IMR-90 (cell line): ENCODE measurements around the gene GPR62. TPM values are rescaled to one million over a fixed set of nuclear protein-coding genes. Genes with fewer than 3 reads are reported as not detected.

Source experiments
- ATAC-seq: fragments of 200-7000 bp; cut with Tn5 transposase; 2 replicates; pipeline ENCODE4 v1.9.1; 2020; ENCODE audit warnings: low read depth, mild to moderate bottlenecking, moderate library complexity
- BruUV-seq: library from RNA; stranded (reverse); fragments of 400-500 nt; replicated peaks from 2 replicates; lab custom pipeline; 2021; lab: Mats Ljungman, UMichigan
- CTCF ChIA-PET: fragments of 300-600 bp; formaldehyde crosslinking; extraction: SDS; loops from one replicate; lab custom pipeline; 2021; ENCODE audit warnings: antibody characterized with exemption; lab: Yijun Ruan, JAX
- POLR2A ChIA-PET: fragments of 300-600 bp; sonication (Branson Sonifier 250); formaldehyde crosslinking; loops from one replicate; lab custom pipeline; 2022; ENCODE audit warnings: antibody characterized with exemption; ENCODE audit not compliant: unreplicated experiment; lab: Charles Lee
- DNase-seq: peaks from one replicate; pipeline ENCODE4 v3.0.0; 2013
- H2AFZ ChIP-seq: replicated peaks from 2 replicates; pipeline ENCODE3; 2013; ENCODE audit warnings: low read length, mild to moderate bottlenecking; ENCODE audit not compliant: poor library complexity
- H2AK5ac ChIP-seq: 2 replicates; pipeline ENCODE4 v1.6.1; 2013; ENCODE audit warnings: low read depth, low read length, inconsistent platforms
- H2AK9ac ChIP-seq: replicated peaks from 2 replicates; pipeline ENCODE3; 2013; ENCODE audit warnings: mild to moderate bottlenecking, low read depth, low read length, moderate library complexity; ENCODE audit not compliant: poor library complexity
- H2BK120ac ChIP-seq: 2 replicates; pipeline ENCODE4 v1.6.1; 2013; ENCODE audit warnings: low read depth, low read length, inconsistent platforms
- H2BK15ac ChIP-seq: 3 replicates; pipeline ENCODE4 v1.6.1; 2013; ENCODE audit warnings: low read depth, low read length, inconsistent platforms
- H2BK20ac ChIP-seq: 2 replicates; pipeline ENCODE4 v1.6.1; 2013; ENCODE audit warnings: low read depth, mild to moderate bottlenecking, inconsistent platforms, low read length, moderate library complexity
- H2BK5ac ChIP-seq: 2 replicates; pipeline ENCODE4 v1.6.1; 2013; ENCODE audit warnings: mild to moderate bottlenecking, low read depth, low read length, inconsistent platforms; ENCODE audit not compliant: poor library complexity, severe bottlenecking
- H3K14ac ChIP-seq: replicated peaks from 2 replicates; pipeline ENCODE4 v1.6.1; 2013; ENCODE audit warnings: low read depth, low read length, inconsistent platforms
- H3K18ac ChIP-seq: 2 replicates; pipeline ENCODE4 v1.6.1; 2013; ENCODE audit warnings: low read depth, low read length, control low read depth
- H3K23ac ChIP-seq: 2 replicates; pipeline ENCODE4 v1.6.1; 2013; ENCODE audit warnings: low read depth, low read length, inconsistent platforms
- H3K27ac ChIP-seq: 2 replicates; pipeline ENCODE4 v1.5.1; 2013; ENCODE audit warnings: mild to moderate bottlenecking, control low read depth, low read length; ENCODE audit not compliant: insufficient read depth
- H3K27me3 ChIP-seq: 2 replicates; pipeline ENCODE4 v1.6.1; 2013; ENCODE audit warnings: low read length; ENCODE audit not compliant: control insufficient read depth, insufficient read depth
- H3K36me3 ChIP-seq: 2 replicates; pipeline ENCODE4 v1.6.1; 2013; ENCODE audit warnings: low read length, mixed read lengths; ENCODE audit not compliant: control insufficient read depth, insufficient read depth
- H3K4ac ChIP-seq: 2 replicates; pipeline ENCODE4 v1.6.1; 2013; ENCODE audit warnings: low read depth, low read length, inconsistent platforms
- H3K4me1 ChIP-seq: 2 replicates; pipeline ENCODE4 v1.6.1; 2013; ENCODE audit warnings: low read length, mixed read lengths; ENCODE audit not compliant: control insufficient read depth, insufficient read depth
- H3K4me2 ChIP-seq: 2 replicates; pipeline ENCODE4 v1.6.1; 2013; ENCODE audit warnings: low read depth, mild to moderate bottlenecking, control low read depth, low read length, moderate library complexity
- H3K4me3 ChIP-seq: 2 replicates; pipeline ENCODE4 v1.5.1; 2013; ENCODE audit warnings: low read depth, mild to moderate bottlenecking, control low read depth, low read length, moderate library complexity; ENCODE audit not compliant: insufficient read depth
- H3K56ac ChIP-seq: 2 replicates; pipeline ENCODE4 v1.6.1; 2013; ENCODE audit warnings: low read length, inconsistent platforms; ENCODE audit not compliant: insufficient read depth; ENCODE audit errors: extremely low read depth
- H3K79me1 ChIP-seq, 2 experiments: 2 replicates each; pipeline ENCODE4 v1.6.1; 2013; ENCODE audit warnings: low read length in 2 of 2, inconsistent platforms in 1 of 2, low read depth in 1 of 2
- H3K9ac ChIP-seq: 2 replicates; pipeline ENCODE4 v1.6.1; 2013; ENCODE audit warnings: low read depth, low read length, control low read depth
- H3K9me1 ChIP-seq: 2 replicates; pipeline ENCODE4 v1.6.1; 2013; ENCODE audit warnings: low read length, inconsistent platforms; ENCODE audit not compliant: insufficient read depth
- H3K9me3 ChIP-seq: 2 replicates; pipeline ENCODE4 v1.6.1; 2013; ENCODE audit warnings: low read length; ENCODE audit not compliant: control insufficient read depth, insufficient read depth
- H4K20me1 ChIP-seq: 2 replicates; pipeline ENCODE4 v1.6.1; 2013; ENCODE audit warnings: low read length, inconsistent platforms; ENCODE audit not compliant: insufficient read depth
- H4K5ac ChIP-seq: 2 replicates; pipeline ENCODE4 v1.6.1; 2013; ENCODE audit warnings: mild to moderate bottlenecking, low read depth, low read length, control low read depth
- H4K8ac ChIP-seq, 2 experiments: 2 replicates each; pipeline ENCODE4 v1.6.1; 2013; ENCODE audit warnings: low read depth in 2 of 2, low read length in 2 of 2, control low read depth in 1 of 2, inconsistent platforms in 1 of 2
- H4K91ac ChIP-seq: 2 replicates; pipeline ENCODE4 v1.6.1; 2013; ENCODE audit warnings: low read depth, low read length, inconsistent platforms; ENCODE audit not compliant: insufficient read depth
- BHLHE40 ChIP-seq: fragments of 150-350 bp; IDR thresholded peaks from 2 replicates; pipeline ENCODE4 v1.6.1; 2016; ENCODE audit warnings: mild to moderate bottlenecking, low read depth, low read length
- CEBPB ChIP-seq: IDR thresholded peaks from 2 replicates; pipeline ENCODE4 v1.6.1; 2012; ENCODE audit warnings: low read depth, low read length, improper control_type of control experiment
- CHD1 ChIP-seq: IDR thresholded peaks from 2 replicates; pipeline ENCODE4 v1.6.1; 2012; ENCODE audit warnings: low read depth, low read length, improper control_type of control experiment
- FOS ChIP-seq: fragments of 150-350 bp; IDR thresholded peaks from 2 replicates; pipeline ENCODE4 v1.6.1; 2016; ENCODE audit warnings: low read depth, low read length
- MAFK ChIP-seq: IDR thresholded peaks from 2 replicates; pipeline ENCODE4 v1.6.1; 2012; ENCODE audit warnings: low read depth, low read length, improper control_type of control experiment
- MAZ ChIP-seq: IDR thresholded peaks from 2 replicates; pipeline ENCODE4 v1.6.1; 2012; ENCODE audit warnings: low read depth, mild to moderate bottlenecking, low read length, improper control_type of control experiment, moderate library complexity, borderline replicate concordance
- NFE2L2 ChIP-seq: fragments of 150-350 bp; IDR thresholded peaks from 2 replicates; pipeline ENCODE4 v1.6.1; 2016; ENCODE audit warnings: low read depth, mild to moderate bottlenecking, low read length
- POLR2A ChIP-seq: IDR thresholded peaks from 2 replicates; pipeline ENCODE4 v1.6.1; 2012; ENCODE audit warnings: mild to moderate bottlenecking, low read depth, low read length
- RAD21 ChIP-seq: IDR thresholded peaks from 2 replicates; pipeline ENCODE4 v1.6.1; 2012; ENCODE audit warnings: low read length, improper control_type of control experiment
- RCOR1 ChIP-seq: IDR thresholded peaks from 2 replicates; pipeline ENCODE4 v1.6.1; 2012; ENCODE audit warnings: mild to moderate bottlenecking, low read length, improper control_type of control experiment; ENCODE audit not compliant: insufficient replicate concordance
- RFX5 ChIP-seq: IDR thresholded peaks from 2 replicates; pipeline ENCODE4 v1.8.0; 2012; ENCODE audit warnings: low read depth, mild to moderate bottlenecking, low read length, moderate library complexity
- SMC3 ChIP-seq: fragments of 150-350 bp; IDR thresholded peaks from 2 replicates; pipeline ENCODE4 v1.6.1; 2016; ENCODE audit warnings: low read depth, mild to moderate bottlenecking, antibody characterized with exemption, low read length, moderate library complexity
- WGBS, 2 experiments: methylation state at CpG; one replicate each; pipeline versions ENCODE4 v1.1.5 to v1.1.7; 2013; ENCODE audit warnings: missing lambda C conversion rate in 2 of 2; ENCODE audit not compliant: insufficient read length in 1 of 2; ENCODE audit errors: extremely low coverage in 2 of 2; 5-methylcytosine and 5-hydroxymethylcytosine counted together
- dilution Hi-C: fragments of 300-500 bp; cut with HindIII; formaldehyde crosslinking; loops from one replicate; pipeline ENCODE4 v1.14.3; 2018; ENCODE audit warnings: low sequenced_read_pairs; ENCODE audit not compliant: unreplicated experiment
- in situ Hi-C: fragments of 300-500 bp; cut with MboI; formaldehyde crosslinking; loops from 3 replicates; pipeline ENCODE4 v1.14.3; 2019; ENCODE audit warnings: low sequenced_read_pairs, inconsistent platforms, mixed read lengths
- intact Hi-C: fragments of 100-400 bp; cut with micrococcal nuclease; formaldehyde crosslinking; loops from 2 replicates; pipeline ENCODE4 v1.10.0; 2022
- polyA plus RNA-seq, 3 experiments: library from polyadenylated mRNA; depleted of rRNA; stranded (reverse); fragments of >200 nt; gene quantifications; 2 replicates each; pipeline ENCODE4 v1.2.3, GENCODE V29; 2012; ENCODE audit warnings: low replicate concordance in 1 of 3
- total RNA-seq: library from RNA; depleted of rRNA; stranded (reverse); fragments of >200 nt; gene quantifications from 2 replicates; pipeline ENCODE4 v1.2.3, GENCODE V29; 2012
- TF ChIP-seq, protein P1 (sequence below): conservative IDR thresholded peaks from 2 replicates; pipeline ENCODE4 v1.5.1; 2012; ENCODE audit warnings: mild to moderate bottlenecking, low read depth, low read length, improper control_type of control experiment
- TF ChIP-seq, protein P2 (sequence below): fragments of 150-350 bp; IDR thresholded peaks from 2 replicates; pipeline ENCODE4 v1.6.1; 2017; ENCODE audit warnings: mild to moderate bottlenecking, antibody characterized with exemption, low read length, low read depth

The GPR62 gene
- total and polyA plus RNA-seq, 2 of the 4 experiments (the other 2 are of a cell fraction) = under 0.01 TPM; not detected in 1

DNA sequence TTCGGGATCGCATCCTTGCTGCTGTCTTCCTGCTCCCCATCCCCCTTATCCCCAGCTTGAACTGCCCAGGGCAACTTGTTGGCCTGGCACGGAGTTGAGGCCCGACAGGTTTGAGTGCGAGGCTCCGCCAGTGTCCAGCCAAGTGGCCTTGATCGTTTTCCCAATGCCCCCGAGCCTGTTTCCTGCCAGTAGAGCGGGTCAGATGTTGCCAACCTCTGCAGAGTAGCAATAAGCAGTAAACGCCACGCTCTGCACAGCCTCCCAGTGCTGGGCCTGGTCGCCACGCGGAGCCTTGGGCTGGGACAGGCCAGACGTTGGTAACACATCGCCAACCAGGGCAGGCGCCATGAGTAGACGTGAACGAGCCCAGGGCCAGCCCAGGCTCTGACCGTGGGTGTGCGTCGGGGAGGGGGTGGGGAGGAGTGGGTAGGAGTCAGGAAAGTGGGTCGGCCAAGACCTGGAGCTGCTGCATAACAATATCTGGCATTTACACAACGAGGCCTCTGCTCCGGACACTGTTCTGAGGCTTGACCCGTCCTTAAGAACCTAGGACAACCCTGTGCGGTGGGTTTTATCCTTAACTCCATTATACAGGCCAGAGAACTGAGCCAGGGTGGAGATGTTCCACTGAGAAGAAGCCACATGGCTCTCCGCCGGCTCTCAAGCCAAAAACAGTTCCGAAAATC is 19.2 kb downstream of the GPR62 start:
- BruUV-seq = no TSS peak
- peak overlapping the region; percentile 68; the same call in 1 of the 2 replicates for H3K56ac ChIP-seq

More for the DNA sequence above, 19.2 kb downstream of the GPR62 start:
- in situ Hi-C loops = loop anchor here (25.0 kb wide), 1 partner anchor 1637 kb away; the partner anchor contains the start of genes RASSF1, TUSC2 and ZMYND10
- H2BK15ac ChIP-seq = peak overlapping the region; percentile 84
- H2AK5ac ChIP-seq = peak overlapping the region; percentile 95
- H2BK20ac ChIP-seq = peak overlapping the region; percentile 72; the same call in 1 of the 2 replicates
- H4K5ac ChIP-seq = peak overlapping the region; percentile 95
- peaks cover 4% of the 10 kb centered on the region; the same call in 1 of the 2 replicates for H4K20me1 ChIP-seq
- no peaks in the 10 kb centered on the region for H3K27me3 ChIP-seq
- H3K9me1 ChIP-seq = peaks cover 12% of the 10 kb centered on the region
- DNase-seq (no peak), ATAC-seq (peak; percentile 1)
- no peaks in the 10 kb centered on the region for H3K9me3 ChIP-seq
- dilution Hi-C loops = no loop called here
- peak overlapping the region; percentile 92 for H3K14ac ChIP-seq
- H3K18ac ChIP-seq = peak overlapping the region; percentile 50
- H3K23ac ChIP-seq = peak overlapping the region; percentile 95
- H3K4me1 ChIP-seq = peaks cover 13% of the 10 kb centered on the region
- H2AFZ ChIP-seq = peak overlapping the region; percentile 97
- no peaks in the 10 kb centered on the region; the same call in 1 of the 2 replicates for H3K36me3 ChIP-seq
- H3K4me2 ChIP-seq = peak overlapping the region; percentile 93
- ChIA-PET POLR2A (no interaction called here), CTCF (interaction anchor here (0.5 to 1.3 kb wide), 7 partner anchors 8 to 37 kb away, joined by 3 to 10 read pairs (median 4); partner anchors contain the start of gene ACY1)
- peak overlapping the region; percentile 95 for H3K4ac ChIP-seq
- H2BK5ac ChIP-seq = peak overlapping the region; percentile 70
- peak overlapping the region; percentile 44 for H3K4me3 ChIP-seq
- TF ChIP-seq BHLHE40 = no peak
- no peak for TF ChIP-seq MAFK
- TF ChIP-seq, protein P1, sequence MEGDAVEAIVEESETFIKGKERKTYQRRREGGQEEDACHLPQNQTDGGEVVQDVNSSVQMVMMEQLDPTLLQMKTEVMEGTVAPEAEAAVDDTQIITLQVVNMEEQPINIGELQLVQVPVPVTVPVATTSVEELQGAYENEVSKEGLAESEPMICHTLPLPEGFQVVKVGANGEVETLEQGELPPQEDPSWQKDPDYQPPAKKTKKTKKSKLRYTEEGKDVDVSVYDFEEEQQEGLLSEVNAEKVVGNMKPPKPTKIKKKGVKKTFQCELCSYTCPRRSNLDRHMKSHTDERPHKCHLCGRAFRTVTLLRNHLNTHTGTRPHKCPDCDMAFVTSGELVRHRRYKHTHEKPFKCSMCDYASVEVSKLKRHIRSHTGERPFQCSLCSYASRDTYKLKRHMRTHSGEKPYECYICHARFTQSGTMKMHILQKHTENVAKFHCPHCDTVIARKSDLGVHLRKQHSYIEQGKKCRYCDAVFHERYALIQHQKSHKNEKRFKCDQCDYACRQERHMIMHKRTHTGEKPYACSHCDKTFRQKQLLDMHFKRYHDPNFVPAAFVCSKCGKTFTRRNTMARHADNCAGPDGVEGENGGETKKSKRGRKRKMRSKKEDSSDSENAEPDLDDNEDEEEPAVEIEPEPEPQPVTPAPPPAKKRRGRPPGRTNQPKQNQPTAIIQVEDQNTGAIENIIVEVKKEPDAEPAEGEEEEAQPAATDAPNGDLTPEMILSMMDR = no peak
- TF ChIP-seq FOS = no peak
- no peak for TF ChIP-seq RAD21
- TF ChIP-seq RCOR1 = no peak
- TF ChIP-seq CEBPB = no peak
- TF ChIP-seq CHD1 = no peak
- TF ChIP-seq SMC3 = no peak
- no peak for TF ChIP-seq POLR2A
- no peak for TF ChIP-seq RFX5
- no peak for TF ChIP-seq NFE2L2
- TF ChIP-seq, protein P2, sequence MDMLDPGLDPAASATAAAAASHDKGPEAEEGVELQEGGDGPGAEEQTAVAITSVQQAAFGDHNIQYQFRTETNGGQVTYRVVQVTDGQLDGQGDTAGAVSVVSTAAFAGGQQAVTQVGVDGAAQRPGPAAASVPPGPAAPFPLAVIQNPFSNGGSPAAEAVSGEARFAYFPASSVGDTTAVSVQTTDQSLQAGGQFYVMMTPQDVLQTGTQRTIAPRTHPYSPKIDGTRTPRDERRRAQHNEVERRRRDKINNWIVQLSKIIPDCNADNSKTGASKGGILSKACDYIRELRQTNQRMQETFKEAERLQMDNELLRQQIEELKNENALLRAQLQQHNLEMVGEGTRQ = no peak
- TF ChIP-seq MAZ = no peak
- peak overlapping the region; percentile 91 for H4K91ac ChIP-seq
- peak overlapping the region; percentile 68 for H2BK120ac ChIP-seq
- H4K8ac ChIP-seq = peak overlapping the region; percentile 90 to 98
- peak overlapping the region; percentile 43 for H3K27ac ChIP-seq
- peak overlapping the region; percentile 61 for H3K9ac ChIP-seq
- H3K79me1 ChIP-seq = peaks cover 10 to 37% of the 10 kb centered on the region in 2 experiments; a peak in 3 of 4 replicates
- peak overlapping the region; percentile 71 for H2AK9ac ChIP-seq
- intact Hi-C loops = loop anchor here (1.0 kb wide), 1 partner anchor 32 kb away; the partner anchor contains the start of gene PARP3
- 34% methylated on average over 16 of the region's 30 CpGs; no CpG with 5 or more reads in 1 of the 2 experiments for WGBS, 2 experiments
